DMS79 (cell line): Measurements from ENCODE around the gene CTTNBP2.
A peak's percentile ranks its signal among the peaks of the same experiment; 100 is the strongest.

Experiments
- DNase-seq: peaks from one replicate; lab custom pipeline; 2025; lab: John Stamatoyannopoulos, UW

The CTTNBP2 gene

GRCh38 chr7:117870448-117871130, 2.7 kb downstream of the CTTNBP2 start:
- no peak for DNase-seq

DNA sequence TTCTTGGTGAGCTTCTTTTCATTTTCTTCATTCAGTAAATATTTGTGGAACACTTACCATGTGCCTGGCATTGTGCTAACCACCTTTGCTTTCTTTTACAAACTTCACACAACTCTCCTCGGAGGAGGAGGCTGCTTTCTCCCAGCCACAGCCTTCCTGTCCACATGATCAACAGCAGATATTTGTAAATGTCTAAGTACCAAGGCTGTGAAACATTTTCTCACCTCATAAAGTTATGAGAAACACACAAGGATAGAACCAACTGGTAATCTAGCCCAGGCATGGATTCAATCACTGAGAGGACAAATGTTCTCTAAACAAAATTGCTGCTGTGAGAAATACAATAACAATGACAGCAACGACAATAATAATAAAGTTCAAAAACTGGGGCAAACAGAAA, 3.9 kb downstream of the CTTNBP2 start:
- DNase-seq: no peak

DNA sequence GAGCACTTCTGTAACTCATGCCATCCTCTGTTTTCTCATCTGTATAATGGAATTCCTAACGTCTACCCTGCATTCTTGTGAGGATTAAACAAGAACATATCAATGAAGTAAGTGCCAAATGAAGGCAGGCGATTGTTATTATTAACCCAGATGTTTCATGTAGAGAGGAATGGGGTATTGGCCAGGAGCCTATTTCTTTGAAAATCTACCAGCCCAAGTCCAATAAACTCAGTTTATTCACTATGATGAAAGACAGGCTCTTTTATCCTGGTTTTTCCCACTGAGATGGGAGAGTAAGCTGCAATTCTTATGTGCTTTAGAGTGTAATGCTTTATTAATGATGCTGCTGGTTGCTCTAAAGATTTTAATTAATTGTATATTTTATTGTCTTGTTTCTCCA, 9.6 kb downstream of the CTTNBP2 start:
- no peak for DNase-seq

DNA sequence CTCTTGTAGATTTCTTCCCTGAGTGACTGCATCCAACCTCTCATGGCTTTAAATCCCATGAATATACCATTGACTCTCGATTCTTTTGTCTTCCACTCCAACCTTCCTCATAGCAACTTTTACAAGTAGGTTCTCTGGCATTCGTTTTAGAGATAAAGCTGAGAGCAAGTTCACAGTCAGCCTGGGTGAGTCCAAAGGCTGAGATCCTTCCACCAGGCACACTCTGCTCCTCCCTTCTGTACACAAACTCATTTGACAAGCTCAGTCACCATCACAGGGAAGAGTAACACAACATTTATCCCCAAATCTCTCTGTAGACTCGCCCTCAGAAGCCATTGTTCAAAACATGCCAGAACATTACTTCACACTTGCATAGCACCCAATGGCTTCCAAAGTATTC, 10.9 kb downstream of the CTTNBP2 start:
- DNase-seq: no peak

DNA sequence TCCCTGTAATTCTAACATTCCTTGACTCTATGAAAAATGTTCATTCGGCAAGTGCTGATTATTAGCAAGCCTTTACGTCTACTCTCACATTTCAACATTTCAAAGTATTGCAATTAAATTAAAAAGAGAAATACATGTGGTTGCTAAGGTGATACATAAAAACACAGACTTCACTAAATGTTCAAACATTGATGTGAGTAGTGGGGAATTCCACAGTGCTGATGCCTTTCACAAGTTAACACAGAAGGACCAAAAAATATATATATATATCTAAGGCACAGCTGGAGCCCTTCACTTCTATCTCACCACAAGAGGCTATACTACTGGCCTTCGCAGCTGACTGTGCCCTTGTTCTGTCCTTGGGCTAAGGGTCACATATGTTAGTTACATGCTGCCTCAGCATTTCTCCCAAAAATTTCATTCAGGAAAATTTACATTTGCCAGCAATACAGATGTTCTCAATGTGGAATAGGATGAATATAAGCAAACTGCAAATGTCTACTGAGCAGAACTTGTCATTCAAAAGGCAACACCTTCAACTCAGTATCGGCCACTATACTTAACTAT, 13.9 kb downstream of the CTTNBP2 start:
- DNase-seq: no peak

- no peak for DNase-seq
Measured at GRCh38 chr7:117858712-117859111, 14.5 kb downstream of the CTTNBP2 start.

DNA sequence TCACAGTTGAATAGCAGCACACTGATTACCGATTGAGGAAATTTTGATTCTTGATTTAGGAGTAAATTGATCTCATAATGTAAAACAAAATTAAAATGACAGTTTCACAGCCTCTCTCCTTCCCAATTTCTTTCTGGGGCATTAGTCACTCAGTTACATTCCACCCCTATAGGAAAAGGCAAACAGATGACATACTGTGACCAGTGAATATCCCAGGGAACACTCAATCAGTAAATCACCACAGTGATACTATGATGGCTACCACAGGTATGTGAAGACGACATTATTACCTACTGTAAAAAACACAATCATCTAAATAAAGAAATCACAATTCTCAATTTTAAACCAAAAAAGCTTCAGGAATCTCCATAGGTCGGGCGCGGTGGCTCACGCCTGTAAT, 15.5 kb downstream of the CTTNBP2 start:
- no peak for DNase-seq

GRCh38 chr7:117856196-117856595, 17.0 kb downstream of the CTTNBP2 start:
- no peak for DNase-seq

DNA sequence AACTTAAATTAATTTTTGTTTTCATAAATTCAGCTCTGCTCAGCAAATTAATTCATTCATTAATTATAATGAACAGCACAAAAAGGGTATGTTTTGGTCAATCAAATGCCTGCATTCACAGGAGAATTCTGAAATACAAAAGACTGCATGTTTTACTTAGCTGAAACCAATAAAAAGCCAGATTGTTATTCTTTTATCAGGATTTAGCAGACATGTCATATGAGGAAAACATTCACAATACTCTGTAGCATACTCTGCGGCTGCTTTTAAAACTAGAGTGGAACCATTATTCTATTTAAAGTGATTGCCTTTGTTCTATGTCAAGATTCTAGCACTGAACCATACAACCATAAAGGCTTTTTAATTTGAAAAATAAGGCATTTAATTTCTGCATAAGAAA, 19.1 kb downstream of the CTTNBP2 start:
- DNase-seq: no peak

DNA sequence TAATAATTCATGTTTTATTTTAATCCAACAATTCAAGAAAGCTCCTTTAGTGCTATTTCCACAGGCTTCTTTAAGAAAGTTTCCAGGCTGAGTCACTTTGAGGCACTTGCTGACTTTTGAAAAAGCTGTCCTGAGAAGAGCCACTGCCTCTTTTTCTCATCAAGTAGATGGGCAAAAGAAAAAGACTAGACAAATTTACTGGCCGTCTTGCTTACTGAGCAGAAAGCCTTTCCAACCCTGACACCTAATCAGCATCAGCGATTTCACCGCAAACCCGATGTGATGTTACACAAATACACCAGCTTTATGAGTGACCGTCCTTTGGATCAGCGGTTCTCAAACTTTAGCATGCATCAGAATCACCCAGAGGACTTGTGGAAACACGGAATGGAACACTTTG, 24.3 kb downstream of the CTTNBP2 start:
- DNase-seq: no peak

GRCh38 chr7:117844678-117845077, 28.6 kb downstream of the CTTNBP2 start:
- no peak for DNase-seq

GRCh38 chr7:117841611-117842010, 31.6 kb downstream of the CTTNBP2 start:
- DNase-seq: no peak

DNA sequence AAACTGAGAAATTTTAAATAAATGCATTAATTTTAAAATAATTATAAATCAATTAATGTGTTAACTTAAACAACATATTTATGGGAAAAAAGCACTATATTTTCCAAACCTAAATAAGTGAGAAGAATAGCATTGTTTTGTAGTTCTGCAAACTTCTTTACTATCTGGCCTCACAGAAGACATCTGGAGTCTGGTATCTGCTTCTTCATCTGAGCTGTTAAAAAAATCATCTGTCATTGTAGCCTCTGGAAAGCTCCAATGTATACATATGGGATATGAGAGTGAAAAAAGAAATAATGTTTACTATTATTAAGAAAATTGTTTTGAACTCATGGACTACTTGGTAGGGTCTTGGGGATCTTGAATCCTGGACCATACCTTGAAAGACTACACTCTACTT, 32.2 kb downstream of the CTTNBP2 start:
- DNase-seq: no peak

DNA sequence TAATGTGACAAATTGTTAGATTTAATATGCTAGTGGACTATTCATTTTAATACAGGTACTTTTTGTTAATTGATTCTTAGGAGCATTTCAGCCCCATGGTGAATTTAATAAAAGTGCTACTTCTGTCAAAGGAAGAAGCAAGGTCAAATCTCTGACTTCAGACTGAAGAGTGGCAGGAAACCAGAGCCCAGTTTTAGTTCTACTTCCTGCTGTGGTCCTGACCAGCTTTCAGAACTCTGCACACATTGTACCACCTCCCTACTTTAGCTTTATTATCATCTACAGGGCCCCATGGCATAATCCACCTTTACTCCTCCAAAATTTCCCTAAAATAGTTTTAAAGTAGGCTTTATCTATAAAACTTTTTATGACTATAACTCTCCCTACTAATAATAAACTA, 33.7 kb downstream of the CTTNBP2 start:
- no peak for DNase-seq

DNA sequence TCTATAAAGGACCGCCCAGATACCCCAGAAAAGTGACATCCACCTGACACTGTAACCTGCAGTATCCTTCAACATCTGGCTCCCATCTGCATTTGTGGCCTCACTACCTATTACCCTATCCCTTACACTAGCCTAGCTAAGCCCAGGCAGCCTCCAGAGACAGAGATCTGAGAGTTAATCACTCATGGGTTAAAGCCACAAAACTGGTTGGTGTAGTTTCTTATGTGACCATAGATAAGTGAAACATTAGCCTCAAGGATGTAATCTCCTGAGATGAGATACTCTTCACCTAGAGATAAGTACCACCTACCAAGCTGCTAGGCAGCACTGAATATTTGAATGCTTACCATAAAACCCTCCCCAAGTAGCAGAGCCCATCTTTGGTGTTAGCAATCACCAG, 35.4 kb downstream of the CTTNBP2 start:
- peak; percentile 85 for DNase-seq

DNA sequence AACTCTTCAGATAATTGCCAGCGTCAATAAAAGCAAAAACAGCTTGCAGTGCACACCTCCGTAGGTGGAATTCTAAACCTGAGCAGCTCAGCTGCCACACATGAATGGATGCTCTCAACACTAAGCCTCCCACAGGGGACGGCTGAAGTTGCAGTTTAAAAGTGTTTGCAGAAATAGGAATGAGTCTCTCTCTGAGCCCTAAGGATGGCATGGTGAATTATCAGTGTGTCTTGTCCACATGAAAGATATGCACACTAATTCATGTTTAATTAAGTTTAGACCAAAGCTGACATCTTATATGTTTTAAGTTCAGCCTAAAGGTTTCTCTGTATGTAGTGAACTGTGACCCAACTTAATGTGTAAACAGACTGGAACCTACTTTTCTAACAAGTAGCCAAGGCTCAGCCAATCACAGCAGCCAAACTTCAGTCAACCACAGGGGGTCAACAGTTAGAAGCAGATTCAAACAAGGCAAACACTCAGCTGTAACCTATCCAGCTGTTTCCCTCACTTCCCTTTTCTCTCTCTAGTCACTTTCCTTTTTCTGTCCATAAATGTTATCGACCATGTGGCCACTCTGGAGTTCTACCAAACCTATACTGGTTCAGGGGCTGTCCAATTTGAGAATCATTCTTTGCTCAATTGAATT, 38.1 kb downstream of the CTTNBP2 start:
- DNase-seq: peak; percentile 96

GRCh38 chr7:117830422-117830954, 42.8 kb downstream of the CTTNBP2 start:
- peak; percentile 38 for DNase-seq

GRCh38 chr7:117829450-117830117, 43.7 kb downstream of the CTTNBP2 start:
- no peak for DNase-seq

- no peak for DNase-seq
Measured at GRCh38 chr7:117828825-117829224, 44.4 kb downstream of the CTTNBP2 start.

DNA sequence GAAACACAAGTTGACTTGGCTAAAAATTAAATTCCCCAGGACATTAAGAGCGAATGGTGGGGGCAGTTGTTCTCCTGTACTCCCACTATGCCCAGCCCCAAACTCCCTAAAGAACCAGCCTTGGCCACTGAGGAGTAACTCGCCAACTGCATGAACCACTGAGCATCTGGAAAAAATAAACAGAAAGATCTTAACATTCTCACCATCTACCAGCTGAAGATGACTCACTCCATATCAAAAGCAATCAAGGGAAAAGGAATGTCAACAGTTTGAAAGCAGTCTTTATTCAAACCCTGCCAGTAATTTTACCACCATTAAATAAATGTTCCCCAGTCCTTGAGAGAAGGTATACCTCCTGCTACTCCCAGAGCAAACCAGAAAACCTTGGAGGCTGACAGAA, 45.4 kb downstream of the CTTNBP2 start:
- DNase-seq: peak; percentile 79

- no peak for DNase-seq
Measured at GRCh38 chr7:117825132-117825531, 48.1 kb downstream of the CTTNBP2 start.

- DNase-seq: no peak
Measured at GRCh38 chr7:117824592-117824991, 48.6 kb downstream of the CTTNBP2 start.

DNA sequence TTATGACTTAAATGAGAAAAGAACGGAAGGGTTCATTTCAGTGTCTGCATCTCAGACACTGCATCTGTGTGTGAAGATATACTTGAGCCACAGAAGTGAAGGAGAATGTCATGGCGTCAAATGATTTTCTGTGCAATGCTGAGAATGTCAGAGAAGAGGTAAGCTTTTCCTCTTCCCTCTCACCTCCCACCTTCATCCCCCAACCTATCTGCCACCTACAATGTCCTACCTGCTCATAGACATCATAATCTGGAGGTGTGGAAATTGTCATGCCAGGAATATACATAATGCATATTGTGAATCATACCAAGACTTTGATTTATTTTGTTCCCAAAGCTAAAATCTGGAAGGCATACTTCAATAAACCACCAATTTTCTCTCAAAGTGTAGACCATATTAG, 53.7 kb downstream of the CTTNBP2 start:
- no peak for DNase-seq
